ENCODE measurements around the gene CD34.

DNA sequence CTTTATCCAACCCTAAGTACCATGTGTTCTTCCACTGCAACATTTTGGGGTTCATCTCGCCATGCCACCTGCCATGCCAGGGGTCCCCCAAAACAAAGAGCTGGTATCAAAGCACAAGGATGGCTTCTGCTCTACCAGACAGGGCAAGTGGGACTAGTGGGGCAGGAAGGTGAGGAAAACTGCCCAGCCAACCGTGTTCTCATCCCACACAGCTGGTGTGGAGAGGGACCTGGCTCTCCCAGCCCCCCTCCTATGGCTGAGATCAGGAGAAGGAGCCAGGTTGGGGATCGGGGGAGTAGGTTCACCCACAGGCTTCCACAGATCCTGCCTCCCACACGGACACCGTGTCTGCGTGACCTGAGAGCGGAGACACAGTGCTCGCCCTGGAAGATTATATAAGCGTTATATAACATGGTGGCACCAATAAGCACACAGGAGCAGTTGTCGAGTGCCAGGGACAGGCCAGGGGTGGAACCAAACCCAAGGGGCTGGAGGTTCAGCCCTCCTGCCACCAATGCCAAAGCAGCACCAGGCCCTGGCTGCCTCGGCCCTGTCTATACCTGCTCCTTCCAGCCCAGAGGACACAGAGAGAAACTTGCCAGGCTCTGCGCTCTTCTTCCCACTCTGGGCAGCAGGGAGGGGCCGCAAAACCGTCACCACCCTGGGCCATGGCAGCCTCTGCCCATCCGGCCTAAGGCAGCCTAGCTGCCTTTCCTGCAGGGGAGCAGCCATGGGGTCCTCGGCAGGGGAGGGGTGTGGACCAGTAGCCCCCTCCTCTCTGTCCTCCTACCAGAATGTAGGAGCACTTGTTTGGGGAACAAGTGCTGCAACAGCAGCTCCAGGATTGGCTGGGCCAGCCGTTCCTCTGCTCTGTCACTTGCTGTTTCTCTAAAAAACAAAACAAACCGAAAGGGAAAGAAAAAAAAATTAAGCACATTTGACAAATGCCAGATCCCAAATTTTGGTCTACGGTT is 43.5 kb downstream of the CD34 start:
- no peak for TF ChIP-seq POLR2A (IDR thresholded peaks at IDR 0.05; ENCODE audit: extremely low read depth, insufficient read length)
- TF ChIP-seq, protein P1, sequence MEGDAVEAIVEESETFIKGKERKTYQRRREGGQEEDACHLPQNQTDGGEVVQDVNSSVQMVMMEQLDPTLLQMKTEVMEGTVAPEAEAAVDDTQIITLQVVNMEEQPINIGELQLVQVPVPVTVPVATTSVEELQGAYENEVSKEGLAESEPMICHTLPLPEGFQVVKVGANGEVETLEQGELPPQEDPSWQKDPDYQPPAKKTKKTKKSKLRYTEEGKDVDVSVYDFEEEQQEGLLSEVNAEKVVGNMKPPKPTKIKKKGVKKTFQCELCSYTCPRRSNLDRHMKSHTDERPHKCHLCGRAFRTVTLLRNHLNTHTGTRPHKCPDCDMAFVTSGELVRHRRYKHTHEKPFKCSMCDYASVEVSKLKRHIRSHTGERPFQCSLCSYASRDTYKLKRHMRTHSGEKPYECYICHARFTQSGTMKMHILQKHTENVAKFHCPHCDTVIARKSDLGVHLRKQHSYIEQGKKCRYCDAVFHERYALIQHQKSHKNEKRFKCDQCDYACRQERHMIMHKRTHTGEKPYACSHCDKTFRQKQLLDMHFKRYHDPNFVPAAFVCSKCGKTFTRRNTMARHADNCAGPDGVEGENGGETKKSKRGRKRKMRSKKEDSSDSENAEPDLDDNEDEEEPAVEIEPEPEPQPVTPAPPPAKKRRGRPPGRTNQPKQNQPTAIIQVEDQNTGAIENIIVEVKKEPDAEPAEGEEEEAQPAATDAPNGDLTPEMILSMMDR (IDR thresholded peaks at IDR 0.05; ENCODE audit: low read depth, low read length) = no peak

All from NB4 (cell line).